Progenitor cell of endocrine pancreas (in vitro differentiated cells): ENCODE data around the gene TNPO1. TPM values are rescaled to one million over a fixed set of nuclear protein-coding genes. Genes with fewer than 3 reads are reported as not detected.

Source experiments
- DNase-seq: peaks from one replicate; pipeline ENCODE4 v3.0.0; 2021; ENCODE audit warnings: low spot score; ENCODE audit not compliant: unreplicated experiment
- H3K27ac Mint-ChIP-seq: 2 replicates; pipeline ENCODE4 v1.8.0; 2021; ENCODE audit warnings: mild to moderate bottlenecking, moderate library complexity, mixed read lengths
- H3K27me3 Mint-ChIP-seq: 2 replicates; pipeline ENCODE4 v1.8.0; 2021; ENCODE audit warnings: mixed read lengths
- H3K36me3 Mint-ChIP-seq: 2 replicates; pipeline ENCODE4 v1.8.0; 2022; ENCODE audit warnings: mixed read lengths; ENCODE audit not compliant: insufficient read depth
- H3K4me1 Mint-ChIP-seq: 2 replicates; pipeline ENCODE4 v1.8.0; 2021; ENCODE audit warnings: low read depth, mixed read lengths
- H3K4me3 Mint-ChIP-seq: 2 replicates; pipeline ENCODE4 v1.8.0; 2021; ENCODE audit warnings: low read depth, mild to moderate bottlenecking, moderate library complexity, mixed read lengths
- H3K9me3 Mint-ChIP-seq: 2 replicates; pipeline ENCODE4 v1.8.0; 2021; ENCODE audit warnings: low read depth, mixed read lengths
- CTCF ChIP-seq: fragments of 200-600 bp; sonication (generic); IDR thresholded peaks from one replicate; pipeline ENCODE4 v1.5.0; 2021; ENCODE audit warnings: antibody characterized with exemption, mild to moderate bottlenecking; ENCODE audit not compliant: unreplicated experiment
- total RNA-seq: library from RNA; stranded (reverse); gene quantifications from 2 replicates; pipeline ENCODE4 v1.2.1, GENCODE V29; 2021

Gene TNPO1
- total RNA-seq, 1 donor from 2014 or later = 149 TPM

- no peaks in the 10 kb centered on the region for H3K27me3 Mint-ChIP-seq
- TF ChIP-seq CTCF = peak; percentile 71
- H3K27ac Mint-ChIP-seq = peak overlapping the region; percentile 62
- H3K9me3 Mint-ChIP-seq = no peaks in the 10 kb centered on the region
- peaks cover 1% of the 10 kb centered on the region for H3K36me3 Mint-ChIP-seq
- DNase-seq = peak; percentile 14
- H3K4me1 Mint-ChIP-seq = peaks cover 28% of the 10 kb centered on the region
- H3K4me3 Mint-ChIP-seq = peak overlapping the region; percentile 99
These were observed 2.5 kb downstream of the TNPO1 start for GRCh38 chr5:72818866-72819534.

- no peak for DNase-seq
- TF ChIP-seq CTCF = no peak
- H3K4me1 Mint-ChIP-seq = peaks cover 23% of the 10 kb centered on the region
- H3K9me3 Mint-ChIP-seq = no peaks in the 10 kb centered on the region
- peaks cover 1% of the 10 kb centered on the region for H3K36me3 Mint-ChIP-seq
- no peak overlapping the region for H3K27ac Mint-ChIP-seq
- no peaks in the 10 kb centered on the region for H3K27me3 Mint-ChIP-seq
- H3K4me3 Mint-ChIP-seq = no peak overlapping the region
These were observed 5.3 kb downstream of the TNPO1 start for GRCh38 chr5:72821776-72822175.

- H3K27me3 Mint-ChIP-seq = no peaks in the 10 kb centered on the region
- TF ChIP-seq CTCF = no peak
- H3K4me3 Mint-ChIP-seq = no peak overlapping the region
- no peak overlapping the region for H3K27ac Mint-ChIP-seq
- no peaks in the 10 kb centered on the region for H3K9me3 Mint-ChIP-seq
- no peak for DNase-seq
- H3K36me3 Mint-ChIP-seq = peaks cover 1% of the 10 kb centered on the region
- peaks cover 21% of the 10 kb centered on the region for H3K4me1 Mint-ChIP-seq
These were observed 6.5 kb downstream of the TNPO1 start for GRCh38 chr5:72822944-72823343.

DNA sequence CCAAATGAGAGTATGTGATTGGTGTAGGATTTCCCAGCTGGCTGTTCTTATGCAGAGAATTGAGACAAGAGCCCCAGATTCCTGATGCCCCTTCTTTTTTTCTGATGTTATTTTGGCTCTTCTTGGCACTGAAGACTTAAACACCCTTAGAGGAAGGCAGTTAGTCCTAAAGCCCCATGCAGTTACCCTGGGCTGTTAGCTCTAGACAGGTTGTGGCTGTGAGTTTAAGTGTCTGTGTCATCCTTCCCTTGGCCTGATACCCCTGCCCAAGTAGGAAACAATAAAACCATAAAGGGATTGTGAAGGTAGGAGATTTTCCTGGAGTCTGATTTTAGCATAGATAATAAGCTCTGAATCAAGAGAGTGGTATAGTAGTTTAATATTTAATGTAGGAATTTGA, 13.2 kb downstream of the TNPO1 start:
- H3K4me3 Mint-ChIP-seq = no peak overlapping the region
- no peaks in the 10 kb centered on the region for H3K4me1 Mint-ChIP-seq
- H3K27ac Mint-ChIP-seq = peak overlapping the region; percentile 1
- no peaks in the 10 kb centered on the region for H3K36me3 Mint-ChIP-seq
- no peak for TF ChIP-seq CTCF
- no peak for DNase-seq
- H3K9me3 Mint-ChIP-seq = no peaks in the 10 kb centered on the region
- no peaks in the 10 kb centered on the region for H3K27me3 Mint-ChIP-seq

DNA sequence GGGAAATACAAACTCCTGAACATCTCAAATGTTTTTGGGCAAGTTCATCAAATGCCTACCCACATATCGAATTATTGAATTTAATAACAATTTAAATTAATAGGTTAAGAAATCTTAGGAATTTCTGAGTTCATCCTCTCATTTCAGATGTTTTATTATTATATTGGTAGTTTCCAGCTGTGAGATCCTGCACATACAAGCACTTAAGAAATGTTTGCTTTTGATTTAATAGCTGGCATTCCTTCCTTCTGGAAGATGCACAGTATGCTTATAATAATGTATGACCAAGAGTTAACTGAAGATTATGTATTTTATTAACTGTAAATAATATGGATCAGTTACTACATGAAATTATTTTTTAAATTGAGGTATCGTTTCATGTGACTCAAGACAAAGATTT, 13.9 kb downstream of the TNPO1 start:
- no peak overlapping the region for H3K4me3 Mint-ChIP-seq
- no peak for TF ChIP-seq CTCF
- no peaks in the 10 kb centered on the region for H3K4me1 Mint-ChIP-seq
- no peaks in the 10 kb centered on the region for H3K27me3 Mint-ChIP-seq
- no peak for DNase-seq
- H3K27ac Mint-ChIP-seq = no peak overlapping the region
- no peaks in the 10 kb centered on the region for H3K9me3 Mint-ChIP-seq
- no peaks in the 10 kb centered on the region for H3K36me3 Mint-ChIP-seq
